SU-DHL-6 (cell line): Measurements from ENCODE around the gene INHBA.

Experiments
- H2AFZ ChIP-seq: fragments of 200-600 bp; sonication (generic); 2 replicates; pipeline ENCODE4 v1.6.1; 2014; ENCODE audit warnings: low read depth, mild to moderate bottlenecking, moderate library complexity, mixed read lengths, antibody characterized with exemption, low read length; ENCODE audit not compliant: severe bottlenecking
- H3F3A ChIP-seq: fragments of 200-600 bp; shearing (Covaris generic); 2 replicates; pipeline ENCODE4 v1.6.0; 2016; ENCODE audit warnings: antibody characterized with exemption, mild to moderate bottlenecking; ENCODE audit not compliant: insufficient read depth
- H3K27ac ChIP-seq: fragments of 200-600 bp; sonication (generic); 2 replicates; pipeline ENCODE4 v1.5.1; 2016; ENCODE audit warnings: low read depth, mild to moderate bottlenecking, low read length, moderate library complexity, mixed read lengths
- H3K27me3 ChIP-seq: fragments of 200-600 bp; sonication (generic), shearing (Covaris generic); 2 replicates; pipeline ENCODE4 v1.6.0; 2014; ENCODE audit warnings: mild to moderate bottlenecking, low read length
- H3K36me3 ChIP-seq: fragments of 200-600 bp; sonication (generic); 2 replicates; pipeline ENCODE4 v1.6.1; 2014; ENCODE audit warnings: mild to moderate bottlenecking, low read length, mixed read lengths
- H3K4me2 ChIP-seq: fragments of 300-600, 200-600 bp; shearing (Covaris generic), sonication (generic); 2 replicates; pipeline ENCODE4 v1.6.0; 2014; ENCODE audit warnings: low read length, low read depth, mild to moderate bottlenecking; ENCODE audit not compliant: poor library complexity, severe bottlenecking
- H3K4me3 ChIP-seq: fragments of 200-600 bp; sonication (generic); 2 replicates; pipeline ENCODE4 v1.5.1; 2014; ENCODE audit warnings: antibody characterized with exemption, low read length, mild to moderate bottlenecking, mixed read lengths; ENCODE audit not compliant: insufficient read depth, poor library complexity, severe bottlenecking
- H3K79me2 ChIP-seq: fragments of 200-600 bp; sonication (generic); 2 replicates; pipeline ENCODE4 v1.6.1; 2014; ENCODE audit warnings: mild to moderate bottlenecking, low read length, moderate library complexity; ENCODE audit not compliant: insufficient read depth
- H3K9ac ChIP-seq: fragments of 200-600 bp; sonication (generic); 2 replicates; pipeline ENCODE4 v1.7.0; 2014; ENCODE audit warnings: mild to moderate bottlenecking, low read length
- H3K9me2 ChIP-seq: fragments of 200-600 bp; sonication (generic); replicated peaks from 2 replicates; pipeline ENCODE4 v1.6.1; 2014; ENCODE audit warnings: low read length; ENCODE audit not compliant: insufficient read depth
- H3K9me3 ChIP-seq: fragments of 200-600 bp; sonication (generic); 2 replicates; pipeline ENCODE4 v1.6.1; 2014; ENCODE audit warnings: low read length, mixed read lengths; ENCODE audit not compliant: insufficient read depth
- H4K20me1 ChIP-seq: fragments of 200-600 bp; sonication (generic); 2 replicates; pipeline ENCODE4 v1.6.1; 2014; ENCODE audit warnings: low read depth, mild to moderate bottlenecking, antibody characterized with exemption, low read length, moderate library complexity, mixed read lengths
- CTCF ChIP-seq: fragments of 200-600 bp; sonication (generic); IDR thresholded peaks from one replicate; pipeline ENCODE4 v1.5.1; 2017; ENCODE audit warnings: antibody characterized with exemption, mild to moderate bottlenecking, low read length, moderate library complexity; ENCODE audit not compliant: insufficient read depth, poor library complexity, severe bottlenecking
- EZH2phosphoT487 ChIP-seq: fragments of 200-600 bp; sonication (generic), shearing (Covaris generic); conservative IDR thresholded peaks from 2 replicates; pipeline ENCODE4 v1.6.1; 2018; ENCODE audit warnings: mild to moderate bottlenecking, antibody characterized with exemption, low read length, moderate library complexity, mixed read lengths

Gene INHBA

GRCh38 chr7:41731493-41732435, 28.9 kb upstream of the INHBA start:
- Histone ChIP-seq H3K27me3 (no peaks in the 10 kb centered on the region), H3K79me2 (no peaks in the 10 kb centered on the region), H4K20me1 (no peaks in the 10 kb centered on the region), H3K4me3 (no peak overlapping the region), H2AFZ (no peak overlapping the region), H3K9ac (no peak overlapping the region), H3K36me3 (no peaks in the 10 kb centered on the region), H3K27ac (no peak overlapping the region), H3K9me3 (no peaks in the 10 kb centered on the region), H3F3A (no peaks in the 10 kb centered on the region), H3K9me2 (no peaks in the 10 kb centered on the region), H3K4me2 (no peak overlapping the region)
- peak; percentile 76 for TF ChIP-seq CTCF
- TF ChIP-seq EZH2phosphoT487 = no peak

GRCh38 chr7:41730668-41731067, 27.8 kb upstream of the INHBA start:
- H3K9me3 ChIP-seq = no peaks in the 10 kb centered on the region
- no peak overlapping the region for H3K27ac ChIP-seq
- H2AFZ ChIP-seq = no peak overlapping the region
- TF ChIP-seq CTCF = no peak
- no peak for TF ChIP-seq EZH2phosphoT487
- no peaks in the 10 kb centered on the region for H3K36me3 ChIP-seq
- no peaks in the 10 kb centered on the region for H4K20me1 ChIP-seq
- H3K4me3 ChIP-seq = no peak overlapping the region
- no peaks in the 10 kb centered on the region for H3F3A ChIP-seq
- no peaks in the 10 kb centered on the region for H3K9me2 ChIP-seq
- no peaks in the 10 kb centered on the region for H3K79me2 ChIP-seq
- H3K27me3 ChIP-seq = no peaks in the 10 kb centered on the region
- no peak overlapping the region for H3K4me2 ChIP-seq
- no peak overlapping the region for H3K9ac ChIP-seq

- no peaks in the 10 kb centered on the region for H3K9me3 ChIP-seq
- no peak overlapping the region for H3K4me2 ChIP-seq
- H4K20me1 ChIP-seq = no peaks in the 10 kb centered on the region
- H3K9ac ChIP-seq = no peak overlapping the region
- H3K9me2 ChIP-seq = no peaks in the 10 kb centered on the region
- H3F3A ChIP-seq = no peaks in the 10 kb centered on the region
- TF ChIP-seq CTCF (no peak), EZH2phosphoT487 (no peak)
- H2AFZ ChIP-seq = no peak overlapping the region
- no peak overlapping the region for H3K27ac ChIP-seq
- H3K79me2 ChIP-seq = no peaks in the 10 kb centered on the region
- H3K36me3 ChIP-seq = no peaks in the 10 kb centered on the region
- no peak overlapping the region for H3K4me3 ChIP-seq
- no peaks in the 10 kb centered on the region for H3K27me3 ChIP-seq
Measured at GRCh38 chr7:41730161-41730560, 27.3 kb upstream of the INHBA start.
